Tibial nerve (tissue), 4 donors: ENCODE data around the gene MTHFD1L. TPM values are rescaled to one million over a fixed set of nuclear protein-coding genes. Genes with fewer than 3 reads are reported as not detected.

ENCODE experiments used
- DNase-seq, 2 donors: peaks; one replicate each; pipeline ENCODE4 v3.0.0-alpha.2; 2019; ENCODE audit warnings: low spot score in 2 of 2
- H3K27ac ChIP-seq, 4 donors: fragments of 200-600 bp; sonication (generic) in 3 of 4; one replicate each; pipeline ENCODE4 v1.5.1; 2017 to 2019; ENCODE audit warnings: mild to moderate bottlenecking in 1 of 4
- H3K27me3 ChIP-seq, 2 donors: fragments of 200-600 bp; sonication (generic) in 1 of 2; one replicate each; pipeline versions ENCODE4 v1.5.1 to v1.6.0; 2017 to 2019
- H3K36me3 ChIP-seq, 3 donors: fragments of 200-600 bp; sonication (generic); one replicate each; pipeline ENCODE4 v1.5.1; 2018 to 2019
- H3K4me1 ChIP-seq, 4 donors: fragments of 200-600 bp; sonication (generic) in 3 of 4; one replicate each; pipeline ENCODE4 v1.5.1; 2017 to 2019
- H3K4me3 ChIP-seq, 4 donors: fragments of 200-600 bp; sonication (generic) in 3 of 4; one replicate each; pipeline ENCODE4 v1.5.1; 2017 to 2019; ENCODE audit warnings: mild to moderate bottlenecking in 1 of 4, moderate library complexity in 1 of 4
- H3K9me3 ChIP-seq, 4 donors: fragments of 200-600 bp; sonication (generic) in 3 of 4; one replicate each; pipeline ENCODE4 v1.5.1; 2017 to 2019
- EP300 ChIP-seq, 2 donors: sonication (generic); formaldehyde crosslinking; IDR thresholded peaks; one replicate each; pipeline ENCODE4 v1.6.1; 2017; ENCODE audit warnings: antibody characterized with exemption in 2 of 2, mild to moderate bottlenecking in 1 of 2
- POLR2A ChIP-seq, 2 donors: fragments of 450-650 bp; IDR thresholded peaks; one replicate each; pipeline ENCODE4 v1.6.1; 2017; ENCODE audit warnings: antibody characterized with exemption in 2 of 2, mild to moderate bottlenecking in 2 of 2, moderate library complexity in 2 of 2
- WGBS, 2 donors: methylation state at CpG; one replicate each; pipeline ENCODE4 v1.1.5; 2018; 5-methylcytosine and 5-hydroxymethylcytosine counted together
- total RNA-seq, 4 donors: library from RNA; depleted of rRNA; stranded (reverse); fragments of >200 nt; gene quantifications; one replicate each; pipeline ENCODE4 v1.1.0, GENCODE V29; 2016
- TF ChIP-seq, protein P1 (sequence below), 5 experiments: fragments of 200-600 bp in 3 of 5; fragments of 450-650 bp in 2 of 5; sonication (generic) in 3 of 5; IDR thresholded peaks; one replicate each; pipeline ENCODE4 v1.5.1; 2016 to 2019; ENCODE audit warnings: antibody characterized with exemption in 5 of 5, mild to moderate bottlenecking in 3 of 5, moderate library complexity in 2 of 5

MTHFD1L gene
- total RNA-seq, 4 donors from 2014 or later, result 8.4 to 35.1 (median 13.1) TPM

- Histone ChIP-seq H3K36me3 (no peaks in the 10 kb centered on the region), H3K27ac (no peak overlapping the region), H3K4me1 (peaks cover 0 to 11% (median 0%) of the 10 kb centered on the region in 4 donors), H3K4me3 (no peak overlapping the region), H3K27me3 (no peaks in the 10 kb centered on the region), H3K9me3 (peaks cover 0 to 4% (median 0%) of the 10 kb centered on the region in 4 donors)
- WGBS, 2 donors, result 70 to 90% methylated on average over 9 to 11 of the region's 11 CpGs
- TF ChIP-seq EP300 (IDR thresholded peaks at IDR 0.05) (no peak), POLR2A (IDR thresholded peaks at IDR 0.05) (no peak)
- TF ChIP-seq, protein P1, sequence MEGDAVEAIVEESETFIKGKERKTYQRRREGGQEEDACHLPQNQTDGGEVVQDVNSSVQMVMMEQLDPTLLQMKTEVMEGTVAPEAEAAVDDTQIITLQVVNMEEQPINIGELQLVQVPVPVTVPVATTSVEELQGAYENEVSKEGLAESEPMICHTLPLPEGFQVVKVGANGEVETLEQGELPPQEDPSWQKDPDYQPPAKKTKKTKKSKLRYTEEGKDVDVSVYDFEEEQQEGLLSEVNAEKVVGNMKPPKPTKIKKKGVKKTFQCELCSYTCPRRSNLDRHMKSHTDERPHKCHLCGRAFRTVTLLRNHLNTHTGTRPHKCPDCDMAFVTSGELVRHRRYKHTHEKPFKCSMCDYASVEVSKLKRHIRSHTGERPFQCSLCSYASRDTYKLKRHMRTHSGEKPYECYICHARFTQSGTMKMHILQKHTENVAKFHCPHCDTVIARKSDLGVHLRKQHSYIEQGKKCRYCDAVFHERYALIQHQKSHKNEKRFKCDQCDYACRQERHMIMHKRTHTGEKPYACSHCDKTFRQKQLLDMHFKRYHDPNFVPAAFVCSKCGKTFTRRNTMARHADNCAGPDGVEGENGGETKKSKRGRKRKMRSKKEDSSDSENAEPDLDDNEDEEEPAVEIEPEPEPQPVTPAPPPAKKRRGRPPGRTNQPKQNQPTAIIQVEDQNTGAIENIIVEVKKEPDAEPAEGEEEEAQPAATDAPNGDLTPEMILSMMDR (IDR thresholded peaks at IDR 0.05), result no peak
- DNase-seq, result no peak
Observed at GRCh38 chr6:151139524-151139923, 274.0 kb downstream of the MTHFD1L start.

GRCh38 chr6:151140767-151141166 lies 275.3 kb downstream of the MTHFD1L start:
- no peak for TF ChIP-seq EP300 (IDR thresholded peaks at IDR 0.05)
- TF ChIP-seq, protein P1 (IDR thresholded peaks at IDR 0.05), result no peak
- no peak for TF ChIP-seq POLR2A (IDR thresholded peaks at IDR 0.05)
- H3K36me3 ChIP-seq, result no peaks in the 10 kb centered on the region
- no peaks in the 10 kb centered on the region for H3K9me3 ChIP-seq
- DNase-seq, result no peak
- H3K27ac ChIP-seq, result no peak overlapping the region
- 75 to 81% methylated on average over 3 of the region's 3 CpGs for WGBS, 2 donors
- peaks cover 0 to 11% (median 0%) of the 10 kb centered on the region in 4 donors for H3K4me1 ChIP-seq
- no peaks in the 10 kb centered on the region for H3K27me3 ChIP-seq
- no peak overlapping the region for H3K4me3 ChIP-seq

DNA sequence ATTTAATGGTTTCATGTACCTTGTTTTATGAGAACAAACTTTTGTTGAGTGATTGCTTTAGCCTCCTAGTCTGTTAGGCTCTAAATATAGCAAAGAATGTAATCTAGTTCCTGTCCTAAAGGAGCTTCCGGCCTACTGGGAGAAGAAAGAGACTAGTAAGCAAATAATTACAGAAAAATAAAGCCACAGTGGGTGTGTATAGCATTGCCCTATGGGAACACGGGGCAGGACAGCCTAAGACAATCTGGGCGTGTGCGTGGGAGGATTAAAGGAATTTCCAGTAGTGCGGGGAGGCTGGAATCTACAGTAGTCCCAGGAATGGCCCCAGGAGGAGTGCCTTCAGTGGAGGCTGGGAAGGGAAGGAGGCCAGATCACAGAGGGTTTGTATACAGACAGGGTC lies 276.2 kb downstream of the MTHFD1L start:
- H3K27ac ChIP-seq, result no peak overlapping the region
- H3K4me1 ChIP-seq, result peaks cover 0 to 3% (median 0%) of the 10 kb centered on the region in 4 donors
- WGBS, 2 donors, result 55 to 56% methylated on average over 5 of the region's 5 CpGs
- no peak for DNase-seq
- no peaks in the 10 kb centered on the region for H3K27me3 ChIP-seq
- no peaks in the 10 kb centered on the region for H3K9me3 ChIP-seq
- TF ChIP-seq, protein P1 (IDR thresholded peaks at IDR 0.05), result no peak
- no peak for TF ChIP-seq POLR2A (IDR thresholded peaks at IDR 0.05)
- TF ChIP-seq EP300 (IDR thresholded peaks at IDR 0.05), result no peak
- no peak overlapping the region for H3K4me3 ChIP-seq
- no peaks in the 10 kb centered on the region for H3K36me3 ChIP-seq

DNA sequence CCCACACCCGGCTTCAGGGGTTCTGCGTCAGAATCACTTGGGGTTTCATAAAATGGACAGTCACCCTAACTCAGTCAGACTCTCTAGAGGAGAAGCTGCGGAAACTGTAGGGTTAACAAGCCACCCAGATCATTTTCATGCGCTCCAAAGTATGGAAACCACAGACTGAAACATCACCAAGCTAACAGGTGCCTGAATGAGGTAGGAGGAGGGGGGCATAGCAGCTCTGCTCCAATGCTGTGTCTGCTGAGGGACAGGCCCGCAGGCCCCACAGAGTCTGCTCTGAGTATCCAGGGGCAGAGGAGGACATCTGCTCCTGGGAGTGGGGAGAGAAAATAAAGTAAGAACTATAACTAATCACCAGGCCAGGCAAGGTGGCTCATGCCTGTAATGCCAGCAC lies 277.2 kb downstream of the MTHFD1L start:
- no peak overlapping the region for H3K4me3 ChIP-seq
- H3K36me3 ChIP-seq, result no peaks in the 10 kb centered on the region
- H3K27ac ChIP-seq, result no peak overlapping the region
- no peak for TF ChIP-seq POLR2A (IDR thresholded peaks at IDR 0.05)
- TF ChIP-seq EP300 (IDR thresholded peaks at IDR 0.05), result no peak
- TF ChIP-seq, protein P1 (IDR thresholded peaks at IDR 0.05), result no peak
- H3K27me3 ChIP-seq, result no peaks in the 10 kb centered on the region
- no peaks in the 10 kb centered on the region for H3K4me1 ChIP-seq
- no peak for DNase-seq
- H3K9me3 ChIP-seq, result no peaks in the 10 kb centered on the region
- WGBS, 2 donors, result 88 to 91% methylated on average over 5 of the region's 5 CpGs

- no peak overlapping the region for H3K4me3 ChIP-seq
- H3K9me3 ChIP-seq, result no peaks in the 10 kb centered on the region
- DNase-seq, result no peak
- H3K27ac ChIP-seq, result no peak overlapping the region
- H3K4me1 ChIP-seq, result no peaks in the 10 kb centered on the region
- TF ChIP-seq POLR2A (IDR thresholded peaks at IDR 0.05) (no peak), EP300 (IDR thresholded peaks at IDR 0.05) (no peak)
- TF ChIP-seq, protein P1 (IDR thresholded peaks at IDR 0.05), result no peak
- no peaks in the 10 kb centered on the region for H3K36me3 ChIP-seq
- WGBS, 2 donors, result 56 to 62% methylated on average over 4 of the region's 4 CpGs
- no peaks in the 10 kb centered on the region for H3K27me3 ChIP-seq
Observed at GRCh38 chr6:151143337-151143736, 277.8 kb downstream of the MTHFD1L start.
